Stimulated activated CD8-positive, alpha-beta memory T cell treated with anti-CD3 and anti-CD28 coated beads, Interleukin-12 subunit alpha, Interleukin-12 subunit beta, amount 100 ng/mL, for 24 hours (primary cell): ENCODE data around the gene NHLRC2.

Source experiments
- DNase-seq: peaks from one replicate; pipeline ENCODE4 v3.0.0-alpha.2; 2020; ENCODE audit errors: extremely low read depth

The NHLRC2 gene

DNA sequence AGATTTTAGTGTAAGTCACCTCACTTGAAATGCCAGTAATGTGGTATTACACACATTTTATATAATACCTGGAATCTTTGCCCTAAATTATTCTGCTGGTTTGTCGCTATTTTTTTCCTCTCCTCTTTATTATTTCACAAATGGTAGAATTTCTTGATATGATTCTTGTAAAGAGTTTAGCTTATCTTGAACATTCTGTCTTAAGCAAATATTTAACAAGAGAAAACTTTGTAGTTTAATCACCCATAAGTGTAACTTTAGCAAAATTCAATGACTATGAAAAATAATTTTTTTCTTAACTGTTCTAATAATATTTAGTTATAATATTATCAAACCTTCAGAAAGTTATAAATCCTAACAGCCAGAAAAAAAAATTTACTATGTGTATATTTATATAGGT lies 56.7 kb downstream of the NHLRC2 start:
- no peak for DNase-seq

- DNase-seq, result no peak
Measured at GRCh38 chr10:113911839-113912238, 57.4 kb downstream of the NHLRC2 start.

DNA sequence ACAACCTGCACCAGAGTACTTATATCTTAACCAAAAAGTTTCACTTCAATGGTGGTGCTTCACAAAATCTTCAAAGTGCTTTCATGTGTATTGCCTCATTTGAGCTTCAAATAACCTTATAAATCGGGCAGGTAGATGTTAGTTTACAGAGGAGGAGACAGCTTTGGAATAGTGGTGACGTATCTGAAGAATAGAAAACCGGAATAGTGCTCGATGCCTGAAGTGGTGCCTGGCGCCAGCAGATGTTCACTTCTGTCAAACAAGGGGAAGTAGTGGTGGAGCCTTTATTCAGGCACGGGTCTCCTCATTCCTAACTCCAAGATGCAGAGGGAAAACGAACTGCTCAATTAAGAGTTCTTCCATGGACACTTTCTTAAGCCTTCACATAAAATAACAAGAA lies 58.1 kb downstream of the NHLRC2 start:
- no peak for DNase-seq

GRCh38 chr10:113914956-113915355 lies 60.5 kb downstream of the NHLRC2 start:
- DNase-seq, result no peak

DNA sequence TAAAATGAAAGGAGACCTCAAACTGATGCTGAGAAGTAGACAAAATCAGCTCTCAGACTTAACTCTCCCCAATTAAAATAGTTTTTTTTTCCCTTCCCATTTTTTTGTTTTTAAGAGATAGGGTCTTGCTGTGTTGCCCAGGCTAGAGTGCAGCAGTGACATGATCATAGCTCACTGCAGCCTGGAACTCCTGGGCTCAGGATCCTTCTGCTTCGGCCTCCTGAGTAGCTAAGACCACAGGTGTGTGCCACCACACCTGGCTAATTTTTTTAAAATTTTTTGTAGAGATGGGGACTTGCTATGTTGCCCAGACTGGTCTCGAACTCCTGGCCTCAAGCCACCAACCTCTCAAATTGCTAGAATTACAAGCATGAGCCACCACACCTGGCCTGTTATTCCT lies 61.1 kb downstream of the NHLRC2 start:
- DNase-seq, result no peak

DNA sequence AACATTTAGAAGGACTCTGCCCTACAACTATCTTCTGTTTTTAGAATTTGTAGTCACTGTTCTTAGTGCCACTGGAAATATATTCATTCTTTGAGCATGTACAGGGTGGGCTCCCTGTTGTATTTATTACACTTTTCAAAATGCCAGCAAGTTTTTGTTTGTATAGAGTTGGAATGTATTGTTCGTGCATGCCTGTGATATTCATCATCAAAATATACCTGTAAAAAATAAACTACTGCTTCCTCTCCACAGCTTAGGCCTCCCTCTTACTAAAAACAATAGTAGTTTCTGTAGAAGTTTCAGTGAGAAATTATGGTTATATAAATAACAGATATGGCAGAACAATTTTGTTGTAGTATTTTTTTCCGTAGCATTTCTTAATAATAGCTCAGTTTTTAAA lies 61.6 kb downstream of the NHLRC2 start:
- DNase-seq, result no peak

DNA sequence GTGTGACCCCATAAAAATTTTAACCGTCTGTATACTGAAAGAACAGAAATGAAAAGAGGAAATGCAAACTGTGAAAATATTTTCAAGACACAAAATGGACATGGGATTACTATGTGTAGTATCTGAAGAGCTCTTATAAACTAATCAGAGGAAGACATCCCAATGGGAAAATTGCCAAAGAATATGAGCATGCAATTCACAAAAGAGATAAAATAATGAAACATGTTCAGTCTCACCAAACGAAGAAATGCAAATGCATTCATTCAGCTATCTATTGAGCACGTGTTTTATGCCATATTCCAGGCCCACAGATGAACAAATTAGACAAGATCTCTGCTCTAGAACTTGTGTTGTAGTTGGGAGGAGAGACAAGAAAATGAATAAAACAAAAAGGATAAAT lies 63.2 kb downstream of the NHLRC2 start:
- no peak for DNase-seq

DNA sequence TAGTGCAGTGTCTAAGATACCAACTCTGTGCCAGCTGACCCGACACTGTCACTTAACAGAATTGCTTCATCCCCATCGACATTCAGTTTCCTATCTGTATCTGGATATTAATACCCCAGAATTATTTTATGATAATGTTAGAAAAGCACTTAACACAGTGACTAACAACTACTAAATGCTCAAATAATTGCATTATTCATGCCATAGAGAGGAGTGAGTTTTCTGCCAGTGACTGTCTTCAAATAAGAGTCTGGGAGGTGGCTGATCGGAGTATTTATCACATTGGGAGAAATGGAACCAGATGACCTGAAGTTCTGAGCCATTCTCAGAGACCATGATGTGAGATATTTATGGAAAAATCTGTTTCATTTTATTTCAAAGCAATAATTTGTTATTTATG lies 65.7 kb downstream of the NHLRC2 start:
- no peak for DNase-seq

DNA sequence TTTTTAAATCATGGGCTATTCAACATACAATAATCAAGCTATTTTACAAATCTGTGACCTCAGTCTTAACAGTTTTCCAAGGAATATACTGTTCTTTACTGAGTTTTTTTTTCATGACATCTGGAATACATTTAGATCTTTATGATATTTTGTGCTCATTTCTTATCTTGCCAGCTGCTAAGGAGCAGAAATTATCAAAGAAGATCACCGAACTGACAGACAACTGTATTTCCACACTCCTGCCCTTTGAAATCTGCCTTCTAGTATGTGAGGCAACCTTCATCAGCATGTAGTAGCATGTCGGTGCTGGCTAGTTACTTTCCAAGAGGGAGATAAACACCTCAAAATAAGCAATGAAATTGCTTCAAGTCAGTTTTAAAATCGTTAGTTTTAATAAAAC lies 66.4 kb downstream of the NHLRC2 start:
- no peak for DNase-seq

GRCh38 chr10:113921561-113922370 lies 67.3 kb downstream of the NHLRC2 start:
- DNase-seq, result no peak

DNA sequence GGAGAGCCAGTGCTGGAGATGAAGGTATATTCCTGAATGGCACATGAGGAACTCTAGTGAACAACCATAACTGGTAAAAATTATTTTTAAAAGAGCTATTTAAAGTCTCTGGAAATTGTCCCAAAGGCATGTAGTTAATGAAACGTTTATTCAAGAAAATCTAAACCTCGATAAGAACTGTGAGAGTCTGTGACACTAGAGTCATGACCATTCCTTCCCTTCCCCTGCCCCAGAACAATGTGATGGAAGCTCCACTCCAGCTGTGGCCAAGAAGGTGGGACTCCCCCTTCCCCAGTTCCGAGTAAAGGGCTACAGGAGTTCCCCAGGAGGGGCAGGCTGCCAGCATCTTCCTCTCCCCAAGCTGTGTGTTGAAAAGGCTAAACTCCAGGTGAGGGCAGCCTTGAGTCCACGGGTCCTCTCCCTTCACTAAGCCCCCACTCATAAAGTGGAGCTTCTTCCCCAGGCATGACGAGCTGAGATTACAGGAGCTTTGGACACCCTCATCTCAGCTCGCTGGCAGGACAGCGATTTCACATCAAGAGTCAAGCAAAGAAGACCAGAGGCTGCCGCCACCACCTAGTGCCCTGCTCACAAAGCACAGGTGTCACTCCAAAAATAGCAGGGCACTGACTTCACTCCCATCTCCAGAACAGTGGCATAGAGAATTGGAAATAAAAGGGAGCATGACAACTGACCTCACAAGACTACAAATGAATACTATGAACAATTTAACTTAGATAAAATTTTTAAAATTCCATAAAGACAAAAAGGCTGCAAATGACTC lies 68.5 kb downstream of the NHLRC2 start:
- no peak for DNase-seq

- DNase-seq, result no peak
Measured at GRCh38 chr10:113924186-113924585, 69.7 kb downstream of the NHLRC2 start.

- no peak for DNase-seq
Measured at GRCh38 chr10:113924664-113925063, 70.2 kb downstream of the NHLRC2 start.

- no peak for DNase-seq
Measured at GRCh38 chr10:113927440-113927839, 73.0 kb downstream of the NHLRC2 start.

DNA sequence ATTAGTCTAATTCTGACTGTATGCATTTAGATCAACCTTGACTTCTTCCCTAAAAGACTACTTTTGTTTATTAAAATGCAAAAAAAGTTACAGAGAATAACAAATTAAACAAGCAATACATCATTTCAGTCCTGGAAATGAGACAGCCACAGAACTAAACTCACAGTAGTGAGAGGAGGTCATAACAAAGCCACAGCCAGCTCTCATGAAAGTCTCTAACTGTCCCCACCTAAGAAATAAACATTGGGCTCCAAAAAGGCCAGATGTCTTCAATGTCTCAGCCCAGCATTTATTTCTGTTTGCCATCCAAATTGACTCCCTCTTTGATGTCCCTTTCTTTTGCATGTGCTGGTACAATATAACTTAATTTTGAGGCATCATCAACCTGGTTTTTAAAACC lies 74.4 kb downstream of the NHLRC2 start:
- DNase-seq, result no peak

GRCh38 chr10:113929522-113929921 lies 75.1 kb downstream of the NHLRC2 start:
- DNase-seq, result no peak

GRCh38 chr10:113930482-113931057 lies 76.1 kb downstream of the NHLRC2 start:
- no peak for DNase-seq

GRCh38 chr10:113932854-113933253 lies 78.4 kb downstream of the NHLRC2 start:
- no peak for DNase-seq

DNA sequence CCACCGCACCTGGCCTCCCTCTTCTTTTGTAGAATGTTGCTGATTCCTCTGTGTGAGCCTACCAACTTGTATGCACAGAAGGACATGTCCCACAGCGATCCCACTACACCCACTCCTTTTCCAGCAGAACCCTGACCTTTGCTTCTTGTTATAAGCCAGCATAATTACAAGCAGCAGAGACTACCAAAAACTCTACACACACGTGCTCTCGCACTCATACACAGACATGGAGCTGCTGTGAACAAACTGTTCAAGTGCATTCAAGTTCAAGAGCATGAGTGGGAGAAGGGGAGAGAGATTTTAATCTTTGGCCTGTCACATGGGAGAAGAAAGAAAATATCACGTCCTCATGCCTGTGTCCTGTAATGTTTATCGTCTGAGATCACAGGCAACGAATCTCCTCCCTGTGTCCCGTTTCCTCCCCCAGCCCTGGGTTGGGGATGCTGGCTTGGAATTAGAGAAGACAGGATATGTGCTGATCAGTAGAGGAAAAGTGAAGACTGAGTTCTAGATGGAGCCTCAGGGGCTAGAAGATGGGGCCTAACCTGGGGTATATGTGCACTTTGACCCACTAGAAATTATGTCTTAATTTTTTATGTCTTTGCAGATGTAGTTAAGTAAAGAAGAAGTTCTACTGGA lies 79.6 kb downstream of the NHLRC2 start:
- DNase-seq, result no peak

DNA sequence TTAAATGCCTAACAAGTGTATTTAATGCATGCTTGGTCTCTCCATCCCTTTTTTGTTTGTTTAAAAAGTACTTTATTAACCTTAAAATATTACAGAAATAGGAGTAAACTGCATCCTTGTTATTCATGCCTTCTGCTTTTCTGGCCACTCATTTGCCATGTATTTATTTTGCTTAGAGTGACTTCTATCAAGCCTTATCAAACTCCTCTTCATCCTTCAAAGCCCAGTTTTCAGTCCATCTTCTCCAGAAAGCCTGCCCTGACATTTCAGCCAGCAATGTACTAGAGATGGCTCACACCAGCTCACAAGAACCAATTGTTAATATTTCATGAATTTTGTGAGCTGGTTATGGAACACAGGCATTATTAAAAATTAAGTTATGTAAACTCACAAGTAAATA lies 82.8 kb downstream of the NHLRC2 start:
- DNase-seq, result no peak

DNA sequence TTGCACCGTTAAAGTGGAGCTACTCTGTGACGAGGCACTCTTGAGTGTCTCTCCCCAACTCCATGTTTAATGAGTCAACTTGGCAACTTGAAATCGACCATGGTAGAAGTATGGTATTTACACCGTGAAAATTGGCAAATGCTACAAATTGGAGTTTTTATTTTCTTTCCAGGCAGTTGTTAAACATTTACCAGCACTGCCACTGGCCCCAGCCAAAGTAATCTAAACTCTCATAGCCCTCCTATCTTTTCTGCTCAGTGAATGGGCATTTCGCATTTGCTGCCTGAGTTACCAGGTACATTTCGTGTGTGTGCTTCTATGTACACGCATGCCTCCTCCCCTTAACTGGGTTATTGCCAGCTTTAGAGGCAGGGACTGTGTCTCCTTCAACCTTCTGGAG lies 83.3 kb downstream of the NHLRC2 start:
- DNase-seq, result no peak

DNA sequence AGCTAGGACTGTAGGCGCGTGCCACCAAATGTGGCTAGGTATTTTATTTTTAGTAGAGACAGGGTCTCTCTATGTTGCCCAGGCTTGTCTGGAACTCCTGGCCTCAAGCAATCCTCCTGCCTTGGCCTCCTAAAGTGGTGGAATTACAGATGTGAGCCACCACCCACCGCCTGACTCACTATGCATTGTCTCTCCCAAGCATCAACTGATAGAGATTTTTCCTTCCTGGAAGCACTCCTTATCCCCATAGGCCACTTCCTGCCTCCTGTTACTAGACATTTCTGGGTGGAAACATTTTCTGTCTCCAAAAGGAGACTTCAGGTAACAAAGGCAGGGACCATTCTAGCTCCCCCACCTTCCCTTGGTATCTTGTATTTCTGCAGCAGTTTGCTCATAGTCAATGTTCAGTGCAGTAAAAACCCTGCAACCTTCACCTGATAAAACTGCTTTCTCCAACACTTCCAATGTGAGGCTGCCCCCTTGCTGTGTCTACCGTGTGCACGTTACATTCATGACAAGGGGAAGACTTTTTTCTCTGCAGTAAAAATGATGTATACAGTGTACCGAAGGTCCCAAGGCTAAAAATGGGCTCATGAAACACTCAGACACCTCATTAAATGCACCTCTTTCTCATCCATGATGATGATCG lies 84.9 kb downstream of the NHLRC2 start:
- DNase-seq, result no peak
